Bronchial epithelial cell (primary cell): Measurements from ENCODE around the gene CHMP4B. TPM values are rescaled to one million over a fixed set of nuclear protein-coding genes. Genes with fewer than 3 reads are reported as not detected.

Experiments used
- DNase-seq: peaks from one replicate; pipeline ENCODE4 v3.0.0-alpha.2; 2010; ENCODE audit warnings: low read depth
- FAIRE-seq: peaks from 2 replicates; lab custom pipeline; 2011; peaks lifted over from hg19 to GRCh38; lab: Jason Lieb, UNC
- H3K27me3 ChIP-seq: 2 replicates; pipeline ENCODE4 v1.5.1; 2011; ENCODE audit warnings: low read length; ENCODE audit not compliant: control insufficient read depth, insufficient read depth
- H3K36me3 ChIP-seq: 2 replicates; pipeline ENCODE4 v1.5.1; 2011; ENCODE audit warnings: low read length; ENCODE audit not compliant: control insufficient read depth, insufficient read depth
- H3K4me3 ChIP-seq: 2 replicates; pipeline ENCODE4 v1.5.1; 2011; ENCODE audit warnings: mild to moderate bottlenecking, low read depth, low read length, control low read depth
- total RNA-seq: library from RNA; depleted of rRNA; stranded (reverse); fragments of >200 nt; gene quantifications from 2 replicates; pipeline ENCODE4 v1.2.1, GENCODE V29; 2014
- TF ChIP-seq, protein P1 (sequence below): IDR thresholded peaks from 2 replicates; pipeline ENCODE4 v1.5.1; 2011; ENCODE audit warnings: mild to moderate bottlenecking, moderate library complexity, low read length, control low read depth, inconsistent platforms; ENCODE audit not compliant: insufficient read depth, severe bottlenecking

Gene CHMP4B
- total RNA-seq, 1 donor from 2014 or later, result 30.5 TPM

GRCh38 chr20:33857722-33858563, 46.8 kb downstream of the CHMP4B start:
- Histone ChIP-seq H3K4me3 (no peak overlapping the region), H3K27me3 (no peaks in the 10 kb centered on the region), H3K36me3 (peaks cover 10% of the 10 kb centered on the region)
- TF ChIP-seq, protein P1, sequence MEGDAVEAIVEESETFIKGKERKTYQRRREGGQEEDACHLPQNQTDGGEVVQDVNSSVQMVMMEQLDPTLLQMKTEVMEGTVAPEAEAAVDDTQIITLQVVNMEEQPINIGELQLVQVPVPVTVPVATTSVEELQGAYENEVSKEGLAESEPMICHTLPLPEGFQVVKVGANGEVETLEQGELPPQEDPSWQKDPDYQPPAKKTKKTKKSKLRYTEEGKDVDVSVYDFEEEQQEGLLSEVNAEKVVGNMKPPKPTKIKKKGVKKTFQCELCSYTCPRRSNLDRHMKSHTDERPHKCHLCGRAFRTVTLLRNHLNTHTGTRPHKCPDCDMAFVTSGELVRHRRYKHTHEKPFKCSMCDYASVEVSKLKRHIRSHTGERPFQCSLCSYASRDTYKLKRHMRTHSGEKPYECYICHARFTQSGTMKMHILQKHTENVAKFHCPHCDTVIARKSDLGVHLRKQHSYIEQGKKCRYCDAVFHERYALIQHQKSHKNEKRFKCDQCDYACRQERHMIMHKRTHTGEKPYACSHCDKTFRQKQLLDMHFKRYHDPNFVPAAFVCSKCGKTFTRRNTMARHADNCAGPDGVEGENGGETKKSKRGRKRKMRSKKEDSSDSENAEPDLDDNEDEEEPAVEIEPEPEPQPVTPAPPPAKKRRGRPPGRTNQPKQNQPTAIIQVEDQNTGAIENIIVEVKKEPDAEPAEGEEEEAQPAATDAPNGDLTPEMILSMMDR, result no peak
- FAIRE-seq, result no peak
- no peak for DNase-seq

DNA sequence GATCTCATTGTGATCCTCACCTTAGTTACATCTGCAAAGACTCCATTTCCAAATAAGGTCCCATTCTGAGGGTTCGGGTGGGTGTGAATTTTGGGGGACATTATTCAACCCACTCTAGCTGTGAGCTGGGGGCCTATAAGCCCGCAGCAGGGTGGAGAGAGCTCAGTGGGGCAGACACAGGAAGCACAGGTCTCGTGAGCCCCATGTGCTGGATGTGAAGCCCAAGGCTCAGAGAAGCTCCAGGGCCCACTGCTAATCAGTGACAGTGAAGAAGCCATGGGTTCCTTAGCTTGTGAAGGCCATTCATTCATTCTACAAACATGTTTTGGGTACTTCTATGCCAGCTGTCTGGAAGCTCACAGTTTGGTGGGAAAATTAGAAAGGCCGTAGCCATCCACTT, 47.5 kb downstream of the CHMP4B start:
- Histone ChIP-seq H3K36me3 (peaks cover 6% of the 10 kb centered on the region), H3K27me3 (no peaks in the 10 kb centered on the region), H3K4me3 (no peak overlapping the region)
- TF ChIP-seq, protein P1, result no peak
- FAIRE-seq (no peak), DNase-seq (no peak)

GRCh38 chr20:33859157-33859695, 48.1 kb downstream of the CHMP4B start:
- DNase-seq, result no peak
- TF ChIP-seq, protein P1, result no peak
- no peak for FAIRE-seq
- Histone ChIP-seq H3K36me3 (peaks cover 6% of the 10 kb centered on the region), H3K27me3 (no peaks in the 10 kb centered on the region), H3K4me3 (no peak overlapping the region)

DNA sequence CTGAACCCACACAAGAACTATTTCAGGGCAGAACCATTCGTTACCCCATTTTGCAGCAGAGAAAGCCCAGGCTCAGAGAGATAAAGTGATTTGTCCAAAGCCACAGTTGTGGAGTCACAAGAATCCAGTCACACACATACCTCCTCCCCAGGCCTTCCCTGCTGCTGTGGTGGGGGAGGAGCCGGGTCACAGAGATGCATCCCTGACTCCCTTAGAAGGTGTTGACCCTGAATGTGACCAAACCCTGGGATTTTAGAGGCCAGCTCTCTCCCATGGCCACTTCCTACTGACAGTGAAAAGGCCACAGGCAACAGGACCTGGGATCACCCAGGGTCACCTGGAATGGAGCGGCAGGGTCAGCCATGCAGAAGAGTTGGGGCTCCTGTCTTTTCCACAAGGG, 48.6 kb downstream of the CHMP4B start:
- no peak overlapping the region for H3K4me3 ChIP-seq
- no peak for DNase-seq
- no peaks in the 10 kb centered on the region for H3K27me3 ChIP-seq
- FAIRE-seq, result no peak
- TF ChIP-seq, protein P1, result no peak
- peaks cover 1% of the 10 kb centered on the region for H3K36me3 ChIP-seq

- Histone ChIP-seq H3K27me3 (no peaks in the 10 kb centered on the region), H3K36me3 (no peaks in the 10 kb centered on the region), H3K4me3 (no peak overlapping the region)
- no peak for FAIRE-seq
- TF ChIP-seq, protein P1, result no peak
- no peak for DNase-seq
These were observed 50.3 kb downstream of the CHMP4B start for GRCh38 chr20:33861458-33861857.
